HG02642 (cell line): Measurements from ENCODE around the gene SH3BP1.

Experiments used
- ATAC-seq: cut with Tn5 transposase; IDR thresholded peaks from one replicate; pipeline ENCODE4 v1.9.1; 2021; ENCODE audit warnings: mild to moderate bottlenecking; ENCODE audit not compliant: unreplicated experiment, poor library complexity

SH3BP1 gene

GRCh38 chr22:37701141-37701786 lies 61.8 kb downstream of the SH3BP1 start:
- ATAC-seq = no peak

GRCh38 chr22:37703906-37704305 lies 64.4 kb downstream of the SH3BP1 start:
- ATAC-seq = no peak

DNA sequence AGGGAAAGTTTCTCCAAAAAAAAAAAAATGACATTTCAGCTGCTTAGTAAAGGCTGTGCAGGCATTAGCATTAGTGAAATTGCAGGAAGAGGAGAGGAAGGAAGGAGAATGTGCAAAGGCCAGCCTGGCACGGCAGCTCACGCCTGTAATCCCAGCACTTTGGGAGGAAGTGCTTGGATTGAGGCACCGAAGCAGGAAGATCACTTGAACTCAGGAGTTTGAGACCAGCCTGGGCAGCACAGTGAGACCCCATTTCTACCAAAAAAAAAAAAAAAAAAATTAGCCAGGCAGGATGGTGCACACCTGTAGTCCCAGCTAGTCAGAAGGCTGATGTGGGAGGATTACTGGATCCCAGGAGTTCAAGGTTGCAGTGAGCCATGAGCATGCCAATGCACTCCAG lies 65.2 kb downstream of the SH3BP1 start:
- no peak for ATAC-seq

GRCh38 chr22:37705205-37705604 lies 65.7 kb downstream of the SH3BP1 start:
- ATAC-seq = no peak
